Stomach smooth muscle (tissue), 2 donors: Measurements from ENCODE around the gene ZNF419.
"Not testable (repeated sequence)": the region's sequence is repeated elsewhere in the genome, so short reads cannot be mapped to it uniquely, and the experiment has no call there.

ENCODE experiments used
- H3K27ac ChIP-seq: one replicate; pipeline ENCODE4 v1.7.0; 2013; ENCODE audit warnings: mild to moderate bottlenecking, low read length, inconsistent platforms
- H3K27me3 ChIP-seq, 2 donors: one replicate each; pipeline ENCODE4 v1.7.0; 2013; ENCODE audit warnings: low read length in 2 of 2; ENCODE audit not compliant: insufficient read depth in 2 of 2, control insufficient read depth in 1 of 2
- H3K36me3 ChIP-seq, 2 donors: one replicate each; pipeline ENCODE4 v1.7.0; 2013; ENCODE audit warnings: low read length in 2 of 2; ENCODE audit not compliant: control insufficient read depth in 2 of 2, insufficient read depth in 2 of 2
- H3K4me1 ChIP-seq: one replicate; pipeline ENCODE4 v1.7.0; 2013; ENCODE audit warnings: low read length; ENCODE audit not compliant: control insufficient read depth, insufficient read depth
- H3K4me3 ChIP-seq, 2 donors: one replicate each; pipeline ENCODE4 v1.7.0; 2013; ENCODE audit warnings: low read length in 2 of 2
- H3K9ac ChIP-seq, 2 donors: one replicate each; pipeline ENCODE4 v1.7.0; 2013; ENCODE audit warnings: low read length in 2 of 2, mild to moderate bottlenecking in 1 of 2
- H3K9me3 ChIP-seq, 2 donors: one replicate each; pipeline ENCODE4 v1.7.0; 2013; ENCODE audit warnings: low read length in 2 of 2; ENCODE audit not compliant: control insufficient read depth in 2 of 2
- donor health status: healthy.
- donor health status: Pancreatic carcinoma.

ZNF419 gene

DNA sequence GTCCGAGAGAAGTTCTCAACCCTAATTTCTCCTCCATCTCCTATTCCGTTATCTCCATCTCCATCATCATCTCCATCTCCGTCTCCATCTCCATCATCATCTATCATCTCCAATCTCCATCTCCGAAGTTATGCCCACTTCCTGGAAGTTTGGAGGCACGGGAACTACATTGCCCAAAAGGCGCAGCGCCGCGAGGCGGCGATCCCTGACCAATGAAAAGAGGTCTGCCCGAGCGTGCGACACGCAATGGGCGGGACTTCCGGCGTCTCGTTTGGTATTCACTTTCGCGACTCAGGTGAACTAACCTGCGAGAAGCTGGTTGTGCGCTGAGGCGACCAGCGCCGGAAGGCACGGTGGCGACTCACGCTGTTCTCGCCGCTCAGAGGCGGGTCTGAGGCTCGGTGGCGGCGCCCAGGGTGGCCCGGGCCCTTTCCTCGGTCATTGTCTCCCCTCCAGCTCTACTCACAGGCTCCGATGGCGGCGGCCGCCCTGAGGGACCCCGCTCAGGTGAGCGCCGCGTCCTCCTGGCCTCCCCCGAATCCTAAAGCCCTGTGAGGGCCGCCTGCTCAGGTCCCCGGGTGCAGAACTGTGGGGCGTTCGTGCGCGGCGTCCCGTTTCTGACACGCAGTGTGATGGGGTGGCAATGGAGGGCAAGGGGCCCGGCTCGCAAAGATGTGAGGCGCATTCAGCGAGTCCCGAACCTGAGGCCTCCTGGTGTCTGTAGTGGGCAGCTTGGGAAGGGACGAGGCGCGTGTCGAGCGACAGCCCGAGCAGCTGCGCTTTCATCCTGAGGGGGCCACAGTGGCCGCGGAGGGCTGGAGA lies at the start of gene ZNF419:
TSS of gene ZNF419 (plus strand) at position 274 of the 822 bp plus-strand sequence. CDS start at position 475, 201 bp downstream.
- Histone ChIP-seq H3K36me3 (peaks cover 13% of the 10 kb centered on the region in 2 donors), H3K4me3 (peak within 1 kb of the TSS; percentile 77 to 97), H3K9ac (peak within 1 kb of the TSS; percentile 68 to 88)
- H3K9me3 ChIP-seq, H3K27ac ChIP-seq, H3K27me3 ChIP-seq, H3K4me1 ChIP-seq: not testable (repeated sequence)

GRCh38 chr19:57437931-57438330 lies 49.6 kb upstream of the ZNF419 start:
- Histone ChIP-seq H3K9ac (no peak overlapping the region), H3K9me3 (peaks cover 0 to 6% of the 10 kb centered on the region in 2 donors), H3K4me3 (no peak overlapping the region), H3K27me3 (no peaks in the 10 kb centered on the region), H3K27ac (no peak overlapping the region), H3K36me3 (peaks cover 7 to 17% of the 10 kb centered on the region in 2 donors), H3K4me1 (peaks cover 16% of the 10 kb centered on the region)

GRCh38 chr19:57438925-57439324 lies 48.6 kb upstream of the ZNF419 start:
- Histone ChIP-seq H3K27ac (no peak overlapping the region), H3K9me3 (peaks cover 2 to 13% of the 10 kb centered on the region in 2 donors), H3K36me3 (peaks cover 16 to 27% of the 10 kb centered on the region in 2 donors), H3K9ac (no peak overlapping the region), H3K27me3 (no peaks in the 10 kb centered on the region), H3K4me1 (peaks cover 16% of the 10 kb centered on the region), H3K4me3 (no peak overlapping the region)

DNA sequence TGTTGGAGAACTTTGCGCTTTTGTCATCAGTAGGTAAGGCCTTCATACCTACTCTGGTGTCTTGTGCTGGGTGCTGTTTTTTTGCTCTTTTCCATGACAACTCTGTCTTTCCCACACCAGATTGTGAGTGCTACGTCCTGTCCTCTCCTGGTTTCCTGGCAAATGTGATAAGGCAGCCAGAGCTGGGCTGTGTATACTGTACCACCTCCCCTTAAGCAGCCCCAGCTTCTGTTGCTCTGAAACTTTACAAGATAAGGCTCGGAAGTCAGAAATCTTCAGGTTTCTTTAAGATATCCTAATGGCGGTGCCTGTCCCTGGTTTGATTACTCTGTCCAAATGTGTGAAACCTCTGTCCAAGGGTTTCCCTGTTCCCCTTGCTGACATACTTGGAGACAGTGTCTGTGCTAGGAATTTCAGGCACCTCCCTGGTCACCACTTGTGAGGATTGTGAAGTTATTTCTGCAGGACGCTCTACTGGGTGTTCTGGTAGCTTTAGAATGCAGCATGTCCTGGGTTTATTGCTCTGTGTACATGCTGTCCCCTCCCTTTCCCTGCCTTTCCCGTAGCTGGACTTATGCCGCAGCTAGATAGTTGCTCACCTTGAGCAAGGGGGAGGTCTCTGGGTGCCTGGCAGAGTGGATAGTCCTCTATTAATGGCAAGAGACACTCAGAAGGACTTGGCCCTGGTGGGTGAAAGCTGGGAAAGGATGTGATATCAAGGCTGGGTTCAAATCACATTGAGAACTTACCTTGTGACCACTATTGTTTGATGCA lies 45.4 kb upstream of the ZNF419 start:
- no peaks in the 10 kb centered on the region for H3K27me3 ChIP-seq
- no peak overlapping the region for H3K27ac ChIP-seq
- H3K4me1 ChIP-seq: no peaks in the 10 kb centered on the region
- H3K9ac ChIP-seq: no peak overlapping the region
- no peak overlapping the region for H3K4me3 ChIP-seq
- H3K36me3 ChIP-seq: peaks cover 28 to 37% of the 10 kb centered on the region in 2 donors
- peaks cover 6 to 19% of the 10 kb centered on the region in 2 donors for H3K9me3 ChIP-seq

GRCh38 chr19:57443121-57443696 lies 44.3 kb upstream of the ZNF419 start:
- Histone ChIP-seq H3K4me3 (no peak overlapping the region), H3K4me1 (no peaks in the 10 kb centered on the region), H3K36me3 (peaks cover 27 to 37% of the 10 kb centered on the region in 2 donors), H3K9me3 (peaks cover 6 to 19% of the 10 kb centered on the region in 2 donors), H3K27me3 (no peaks in the 10 kb centered on the region), H3K9ac (no peak overlapping the region), H3K27ac (no peak overlapping the region)

GRCh38 chr19:57452307-57452706 lies 35.2 kb upstream of the ZNF419 start:
- H3K4me1 ChIP-seq: no peaks in the 10 kb centered on the region
- H3K4me3 ChIP-seq: no peak overlapping the region
- peaks cover 5 to 9% of the 10 kb centered on the region in 2 donors for H3K36me3 ChIP-seq
- H3K27ac ChIP-seq: no peak overlapping the region
- H3K9ac ChIP-seq: no peak overlapping the region
- H3K27me3 ChIP-seq: no peaks in the 10 kb centered on the region
- H3K9me3 ChIP-seq: peaks cover 2 to 13% of the 10 kb centered on the region in 2 donors

DNA sequence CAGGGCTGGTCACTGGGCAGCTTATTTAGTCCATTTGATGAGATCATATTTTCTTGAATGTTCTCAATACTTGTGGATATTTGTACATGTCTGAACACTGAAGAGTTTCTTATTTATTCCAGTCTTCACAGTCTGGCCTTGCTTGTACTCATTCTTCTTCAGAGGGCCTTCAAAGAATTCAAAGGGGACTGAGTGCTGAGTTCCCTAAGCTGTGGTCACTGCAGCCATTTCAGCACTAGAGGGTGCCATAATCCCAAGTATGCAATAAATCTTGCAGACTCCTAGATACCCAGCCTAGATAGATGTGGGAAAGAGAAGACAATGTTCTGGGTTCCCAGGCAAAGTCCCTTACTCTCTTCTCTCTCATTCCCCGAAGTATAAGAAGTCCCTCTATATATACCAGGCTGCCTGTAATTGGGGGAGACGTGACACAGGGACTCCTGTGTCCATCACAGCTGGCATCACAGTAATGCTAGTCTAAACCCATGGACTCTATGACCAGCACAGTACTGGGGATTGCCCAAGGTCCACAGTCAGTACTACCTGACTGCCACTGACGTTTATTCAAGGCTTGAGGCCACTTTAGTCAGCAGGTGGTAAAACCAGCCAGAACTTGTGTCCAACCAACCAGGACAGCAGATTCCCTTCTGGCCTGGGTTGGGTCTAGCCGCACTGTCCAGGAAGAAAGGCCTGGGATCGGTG lies 21.7 kb upstream of the ZNF419 start:
- no peak overlapping the region for H3K4me3 ChIP-seq
- peaks cover 17 to 36% of the 10 kb centered on the region in 2 donors for H3K9me3 ChIP-seq
- no peak overlapping the region for H3K9ac ChIP-seq
- H3K4me1 ChIP-seq: no peaks in the 10 kb centered on the region
- H3K27ac ChIP-seq: no peak overlapping the region
- H3K27me3 ChIP-seq: no peaks in the 10 kb centered on the region
- peaks cover 8% of the 10 kb centered on the region in 2 donors for H3K36me3 ChIP-seq

DNA sequence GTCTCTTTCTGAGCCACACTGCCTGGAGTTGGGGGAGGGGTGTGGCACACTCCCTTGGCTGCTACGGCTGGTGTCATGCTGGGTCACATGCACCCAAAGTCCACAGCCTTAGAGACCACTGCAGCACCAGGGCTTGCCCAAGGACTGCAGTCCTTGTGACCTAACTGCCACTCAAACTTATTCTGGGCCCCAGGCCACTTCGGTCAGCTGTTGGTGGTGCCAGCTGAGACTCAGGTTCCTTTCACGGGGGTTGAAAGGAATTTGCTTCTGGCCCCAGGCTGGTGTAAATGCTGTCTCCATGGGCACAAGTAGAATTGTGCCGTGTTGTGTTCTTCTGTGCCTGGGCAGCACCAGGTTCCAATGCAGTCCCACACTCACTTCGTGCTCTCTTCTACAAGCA lies 21.1 kb upstream of the ZNF419 start:
- H3K4me3 ChIP-seq: no peak overlapping the region
- peaks cover 8% of the 10 kb centered on the region in 2 donors for H3K36me3 ChIP-seq
- peaks cover 17 to 43% of the 10 kb centered on the region in 2 donors for H3K9me3 ChIP-seq
- H3K4me1 ChIP-seq: no peaks in the 10 kb centered on the region
- no peak overlapping the region for H3K9ac ChIP-seq
- no peak overlapping the region for H3K27ac ChIP-seq
- H3K27me3 ChIP-seq: no peaks in the 10 kb centered on the region

- no peaks in the 10 kb centered on the region for H3K27me3 ChIP-seq
- H3K4me1 ChIP-seq: peaks cover 10% of the 10 kb centered on the region
- H3K27ac ChIP-seq: no peak overlapping the region
- H3K4me3 ChIP-seq: peak overlapping the region; percentile 3 to 17
- H3K9me3 ChIP-seq: peaks cover 59 to 76% of the 10 kb centered on the region in 2 donors
- no peak overlapping the region for H3K9ac ChIP-seq
- peaks cover 38 to 43% of the 10 kb centered on the region in 2 donors for H3K36me3 ChIP-seq
Observed at GRCh38 chr19:57473646-57474045, 13.9 kb upstream of the ZNF419 start.
